ENCODE measurements around the gene CMC2. TPM values are rescaled to one million over a fixed set of nuclear protein-coding genes. Genes with fewer than 3 reads are reported as not detected.
A peak's percentile ranks its signal among the peaks of the same experiment; 100 is the strongest.

CMC2 gene
- total and polyA plus RNA-seq, 2 donors from 2014 or later, result 33.4 to 146 TPM

GRCh38 chr16:81036751-81037350 lies 30.2 kb upstream of the CMC2 start:
- Histone ChIP-seq H3K9ac (ENCODE audit: low read length in 3 of 3) (peak overlapping the region; percentile 8 to 69 (median 65)), H3K4me3 (ENCODE audit: low read length in 3 of 3) (peak overlapping the region; percentile 68 to 87 (median 75)), H3K9me3 (ENCODE audit: control insufficient read depth in 2 of 3, insufficient read depth in 1 of 3, low read length in 3 of 3) (no peaks in the 10 kb centered on the region), H3K4me1 (ENCODE audit: control insufficient read depth in 2 of 3, insufficient read depth in 2 of 3, low read depth in 1 of 3, low read length in 3 of 3) (peaks cover 0 to 9% (median 5%) of the 10 kb centered on the region in 3 donors), H3K27me3 (ENCODE audit: control insufficient read depth, insufficient read depth, low read length) (no peaks in the 10 kb centered on the region), H3K36me3 (ENCODE audit: control insufficient read depth in 2 of 3, insufficient read depth in 3 of 3, low read length in 3 of 3) (peaks cover 0 to 6% (median 2%) of the 10 kb centered on the region in 3 donors), H3K27ac (ENCODE audit: low read depth in 2 of 2, low read length in 2 of 2) (no peak overlapping the region)
- intact Hi-C loops (cut with DNase I), result loop anchor here (10.0 kb wide), 1 partner anchor 708 kb away; no protein-coding TSS in a partner anchor
- FAIRE-seq, result no peak
- TF ChIP-seq, protein P1, sequence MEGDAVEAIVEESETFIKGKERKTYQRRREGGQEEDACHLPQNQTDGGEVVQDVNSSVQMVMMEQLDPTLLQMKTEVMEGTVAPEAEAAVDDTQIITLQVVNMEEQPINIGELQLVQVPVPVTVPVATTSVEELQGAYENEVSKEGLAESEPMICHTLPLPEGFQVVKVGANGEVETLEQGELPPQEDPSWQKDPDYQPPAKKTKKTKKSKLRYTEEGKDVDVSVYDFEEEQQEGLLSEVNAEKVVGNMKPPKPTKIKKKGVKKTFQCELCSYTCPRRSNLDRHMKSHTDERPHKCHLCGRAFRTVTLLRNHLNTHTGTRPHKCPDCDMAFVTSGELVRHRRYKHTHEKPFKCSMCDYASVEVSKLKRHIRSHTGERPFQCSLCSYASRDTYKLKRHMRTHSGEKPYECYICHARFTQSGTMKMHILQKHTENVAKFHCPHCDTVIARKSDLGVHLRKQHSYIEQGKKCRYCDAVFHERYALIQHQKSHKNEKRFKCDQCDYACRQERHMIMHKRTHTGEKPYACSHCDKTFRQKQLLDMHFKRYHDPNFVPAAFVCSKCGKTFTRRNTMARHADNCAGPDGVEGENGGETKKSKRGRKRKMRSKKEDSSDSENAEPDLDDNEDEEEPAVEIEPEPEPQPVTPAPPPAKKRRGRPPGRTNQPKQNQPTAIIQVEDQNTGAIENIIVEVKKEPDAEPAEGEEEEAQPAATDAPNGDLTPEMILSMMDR (IDR thresholded peaks at IDR 0.05; ENCODE audit: borderline replicate concordance, extremely low read depth, insufficient read depth), result no peak
- no peak for DNase-seq

GRCh38 chr16:81035975-81036750 lies 29.5 kb upstream of the CMC2 start:
- no peak overlapping the region for H3K27ac ChIP-seq (ENCODE audit: low read depth in 2 of 2, low read length in 2 of 2)
- FAIRE-seq (no peak), DNase-seq (peak; percentile 22 to 84 (median 54))
- no peaks in the 10 kb centered on the region for H3K9me3 ChIP-seq (ENCODE audit: control insufficient read depth in 2 of 3, insufficient read depth in 1 of 3, low read length in 3 of 3)
- peak overlapping the region; percentile 8 to 69 (median 65) for H3K9ac ChIP-seq (ENCODE audit: low read length in 3 of 3)
- peaks cover 0 to 9% (median 5%) of the 10 kb centered on the region in 3 donors for H3K4me1 ChIP-seq (ENCODE audit: control insufficient read depth in 2 of 3, insufficient read depth in 2 of 3, low read depth in 1 of 3, low read length in 3 of 3)
- TF ChIP-seq, protein P1 (IDR thresholded peaks at IDR 0.05; ENCODE audit: borderline replicate concordance, extremely low read depth, insufficient read depth), result no peak
- no peaks in the 10 kb centered on the region for H3K36me3 ChIP-seq (ENCODE audit: control insufficient read depth in 2 of 3, insufficient read depth in 3 of 3, low read length in 3 of 3)
- H3K4me3 ChIP-seq (ENCODE audit: low read length in 3 of 3), result peak overlapping the region; percentile 68 to 87 (median 75)
- H3K27me3 ChIP-seq (ENCODE audit: control insufficient read depth, insufficient read depth, low read length), result no peaks in the 10 kb centered on the region
- intact Hi-C loops (cut with DNase I), result loop anchor here (10.0 kb wide), 1 partner anchor 709 kb away; no protein-coding TSS in a partner anchor

DNA sequence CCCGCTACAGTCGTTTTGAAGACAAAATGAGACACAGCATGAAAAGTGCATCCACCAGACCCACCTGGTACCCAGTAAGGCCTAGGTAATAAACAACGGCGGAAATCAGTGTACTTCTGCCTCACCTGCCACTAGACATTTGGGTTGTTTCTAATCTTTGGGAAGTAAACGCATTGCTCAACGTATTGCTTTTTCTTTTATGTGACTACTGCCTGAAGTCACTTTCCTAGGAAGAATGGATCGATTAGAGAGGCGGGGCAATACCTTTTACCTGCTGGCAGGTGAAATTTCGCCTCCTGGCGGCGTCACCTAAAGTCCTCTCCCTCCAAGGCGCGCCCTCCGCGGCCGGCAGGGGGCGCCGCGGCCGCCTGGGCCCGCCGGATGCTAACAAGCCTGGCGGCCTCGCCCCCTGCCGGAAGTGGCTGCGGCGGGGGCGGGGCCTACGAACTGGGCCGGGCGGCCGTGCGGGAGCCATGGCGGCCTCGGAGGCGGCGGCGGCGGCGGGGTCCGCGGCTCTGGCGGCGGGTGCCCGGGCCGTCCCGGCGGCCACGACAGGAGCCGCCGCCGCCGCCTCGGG lies 28.8 kb upstream of the CMC2 start, which contains the start of gene ATMIN:
Gene ATMIN, plus strand, starts transcription at position 445 of the 577 bp plus-strand sequence. Its CDS starts 29 bp downstream, at position 474.
- TF ChIP-seq, protein P1 (IDR thresholded peaks at IDR 0.05; ENCODE audit: borderline replicate concordance, extremely low read depth, insufficient read depth), result peak; percentile 98
- FAIRE-seq (no peak), DNase-seq (peak; percentile 88 to 97 (median 93))
- Histone ChIP-seq H3K27ac (ENCODE audit: low read depth in 2 of 2, low read length in 2 of 2) (no peak within 1 kb of the TSS), H3K4me3 (ENCODE audit: low read length in 3 of 3) (peak within 1 kb of the TSS; percentile 68 to 87 (median 75)), H3K9ac (ENCODE audit: low read length in 3 of 3) (peak within 1 kb of the TSS; percentile 8 to 69 (median 65)), H3K27me3 (ENCODE audit: control insufficient read depth, insufficient read depth, low read length) (no peaks in the 10 kb centered on the region), H3K36me3 (ENCODE audit: control insufficient read depth in 2 of 3, insufficient read depth in 3 of 3, low read length in 3 of 3) (no peaks in the 10 kb centered on the region), H3K9me3 (ENCODE audit: control insufficient read depth in 2 of 3, insufficient read depth in 1 of 3, low read length in 3 of 3) (no peaks in the 10 kb centered on the region), H3K4me1 (ENCODE audit: control insufficient read depth in 2 of 3, insufficient read depth in 2 of 3, low read depth in 1 of 3, low read length in 3 of 3) (peaks cover 0 to 9% (median 5%) of the 10 kb centered on the region in 3 donors)
- intact Hi-C loops (cut with DNase I), result loop anchor here (10.0 kb wide), 1 partner anchor 709 kb away; no protein-coding TSS in a partner anchor

Data from kidney (tissue), 14 donors.